ENCODE data around the gene OR6K6.

The OR6K6 gene

DNA sequence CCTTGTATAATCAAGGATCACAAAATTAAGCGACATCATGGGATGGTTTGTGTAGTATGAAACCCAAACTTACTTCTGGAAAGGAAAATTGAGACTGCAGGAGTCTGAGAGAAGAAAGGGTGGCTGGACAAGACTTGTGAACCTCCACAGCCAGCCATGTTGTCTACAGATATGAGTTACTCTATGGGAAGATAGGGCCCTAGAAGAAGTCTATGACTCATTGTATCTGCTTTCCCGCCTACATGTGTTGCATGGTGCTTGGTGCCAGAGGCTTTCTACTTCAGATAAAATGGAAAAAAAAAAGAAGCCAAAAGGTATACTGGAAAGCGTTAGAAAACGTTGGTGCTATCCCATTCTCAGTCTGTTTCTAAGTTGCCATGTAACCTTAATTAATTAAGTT lies 45.2 kb downstream of the OR6K6 start:
- H3K4me3 ChIP-seq (ENCODE audit: low read depth, low read length) = no peak overlapping the region

DNA sequence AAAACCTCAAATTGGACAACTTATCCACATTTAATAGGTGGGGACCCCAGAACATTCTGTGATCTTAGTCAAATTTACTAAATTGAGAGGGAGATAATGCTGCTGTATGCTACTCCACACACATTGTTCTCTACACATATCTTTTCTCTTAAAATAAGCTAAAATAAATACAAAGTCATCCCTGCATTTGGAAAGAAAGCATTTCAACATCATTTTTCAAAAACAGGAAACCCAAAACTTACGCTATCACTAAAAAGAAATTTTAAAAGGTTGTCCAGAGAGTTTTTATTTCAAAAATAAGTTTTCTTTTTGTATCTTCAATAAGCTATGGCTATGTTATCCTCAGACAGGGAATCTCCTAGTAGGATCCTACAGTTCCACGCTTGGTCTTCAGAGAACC lies 46.0 kb downstream of the OR6K6 start:
- DNase-seq (ENCODE audit: low read depth) = no peak
- no peak overlapping the region for H3K4me3 ChIP-seq (ENCODE audit: low read depth, low read length)

More for the DNA sequence above, 45.2 kb downstream of the OR6K6 start:
- DNase-seq (ENCODE audit: low read depth) = no peak

DNA sequence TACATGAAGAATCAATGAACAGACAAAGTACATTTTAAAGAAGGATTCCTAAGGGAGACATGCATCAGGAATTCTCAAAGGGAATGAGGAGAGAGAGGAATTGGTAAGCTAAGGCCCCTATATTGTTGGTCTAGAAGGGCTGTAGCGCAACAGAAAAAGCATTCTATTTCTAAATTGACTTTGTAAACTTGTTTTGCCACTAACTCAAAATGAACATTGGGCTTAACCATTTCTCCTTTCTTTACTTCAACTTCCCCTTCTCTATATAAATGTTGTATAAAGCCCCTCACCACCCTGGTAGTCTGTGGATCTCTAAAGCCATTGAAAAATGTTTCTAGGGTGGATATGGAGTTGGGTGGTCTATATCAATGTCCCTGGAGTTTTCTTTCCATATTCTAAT lies 46.9 kb downstream of the OR6K6 start:
- DNase-seq (ENCODE audit: low read depth) = no peak
- H3K4me3 ChIP-seq (ENCODE audit: low read depth, low read length) = no peak overlapping the region

DNA sequence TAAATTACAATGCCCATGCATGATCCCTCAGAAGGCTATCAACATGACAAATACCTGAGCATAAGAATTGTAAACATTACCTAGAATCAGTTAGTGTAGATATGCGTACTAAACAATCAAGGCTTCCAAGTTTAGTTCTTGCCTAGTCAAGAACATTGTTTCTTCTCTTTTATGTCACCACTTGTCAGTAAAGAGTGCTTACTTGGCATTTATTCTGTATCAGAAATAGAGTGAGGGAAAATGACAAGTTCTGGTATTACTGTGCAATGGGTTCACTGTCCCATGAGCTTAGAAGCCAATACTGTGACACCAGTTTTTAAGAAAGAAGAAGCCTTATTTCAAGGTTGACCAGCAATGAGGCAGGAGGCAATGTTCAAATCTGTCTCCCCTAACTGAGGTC lies 49.2 kb downstream of the OR6K6 start:
- H3K4me3 ChIP-seq (ENCODE audit: low read depth, low read length) = no peak overlapping the region
- no peak for DNase-seq (ENCODE audit: low read depth)

Data from skeletal muscle cell (primary cell).